Activated CD4-positive, alpha-beta T cell treated with anti-CD3 and anti-CD28 coated beads for 48 hours (primary cell): Measurements from ENCODE around the gene CABYR.

Experiments
- DNase-seq: peaks from one replicate; pipeline ENCODE4 v3.0.0-alpha.2; 2020

CABYR gene

GRCh38 chr18:24195296-24196053 lies 56.6 kb downstream of the CABYR start:
- DNase-seq, result no peak

GRCh38 chr18:24196764-24197163 lies 57.9 kb downstream of the CABYR start:
- DNase-seq, result no peak

- DNase-seq, result no peak
These were observed 58.5 kb downstream of the CABYR start for GRCh38 chr18:24197412-24197811.

- DNase-seq, result no peak
These were observed 59.6 kb downstream of the CABYR start for GRCh38 chr18:24198461-24198860.

- no peak for DNase-seq
These were observed 60.6 kb downstream of the CABYR start for GRCh38 chr18:24199372-24199962.

- no peak for DNase-seq
These were observed 61.8 kb downstream of the CABYR start for GRCh38 chr18:24200494-24201290.

GRCh38 chr18:24201699-24202687 lies 63.1 kb downstream of the CABYR start:
- no peak for DNase-seq

GRCh38 chr18:24204904-24205303 lies 66.0 kb downstream of the CABYR start:
- no peak for DNase-seq

GRCh38 chr18:24208270-24209035 lies 69.6 kb downstream of the CABYR start:
- no peak for DNase-seq

- no peak for DNase-seq
These were observed 70.7 kb downstream of the CABYR start for GRCh38 chr18:24209558-24209957.
